T47D (cell line): ENCODE results near the gene UXS1.

Experiments
- DNase-seq, 2 experiments: peaks; one replicate each; pipeline versions ENCODE4 v3.0.0 to v3.0.0-alpha.2; 2011 to 2012; ENCODE audit warnings: low read depth in 1 of 2, low spot score in 1 of 2
- JUND ChIP-seq: IDR thresholded peaks from 2 replicates; pipeline ENCODE4 v1.6.1; 2012; ENCODE audit warnings: low read depth
- in situ Hi-C: cut with HindIII; loops from 2 replicates; pipeline ENCODE4 v1.10.0; 2016; ENCODE audit warnings: low sequenced_read_pairs, low pct_unique_long_range_greater_than_20kb

Gene UXS1

GRCh38 chr2:106130251-106130998 lies 63.7 kb downstream of the UXS1 start:
- in situ Hi-C loops = no loop called here
- DNase-seq = no peak
- TF ChIP-seq JUND = no peak

- in situ Hi-C loops = no loop called here
- DNase-seq = no peak
- TF ChIP-seq JUND = no peak
These were observed 64.5 kb downstream of the UXS1 start for GRCh38 chr2:106129592-106129991.

- in situ Hi-C loops = no loop called here
- no peak for TF ChIP-seq JUND
- no peak for DNase-seq
These were observed 65.0 kb downstream of the UXS1 start for GRCh38 chr2:106129150-106129549.

GRCh38 chr2:106127776-106128268 lies 66.3 kb downstream of the UXS1 start:
- in situ Hi-C loops = no loop called here

GRCh38 chr2:106127282-106127771 lies 66.8 kb downstream of the UXS1 start:
- no peak for DNase-seq
- TF ChIP-seq JUND = no peak
- in situ Hi-C loops = no loop called here

More at GRCh38 chr2:106127776-106128268, 66.3 kb downstream of the UXS1 start:
- no peak for TF ChIP-seq JUND
- DNase-seq = no peak

GRCh38 chr2:106126705-106127281 lies 67.3 kb downstream of the UXS1 start:
- in situ Hi-C loops = no loop called here
- no peak for TF ChIP-seq JUND
- DNase-seq = no peak

GRCh38 chr2:106126295-106126694 lies 67.8 kb downstream of the UXS1 start:
- DNase-seq = no peak
- in situ Hi-C loops = no loop called here
- TF ChIP-seq JUND = no peak

GRCh38 chr2:106124905-106125549 lies 69.1 kb downstream of the UXS1 start:
- in situ Hi-C loops = no loop called here
- DNase-seq = peak in 1 of 2 experiments; percentile 3
- TF ChIP-seq JUND = no peak

GRCh38 chr2:106124106-106124756 lies 69.9 kb downstream of the UXS1 start:
- DNase-seq = no peak
- TF ChIP-seq JUND = no peak
- in situ Hi-C loops = no loop called here

GRCh38 chr2:106122157-106122556 lies 71.9 kb downstream of the UXS1 start:
- in situ Hi-C loops = no loop called here
- DNase-seq = no peak
- no peak for TF ChIP-seq JUND

- TF ChIP-seq JUND = no peak
- in situ Hi-C loops = no loop called here
- DNase-seq = no peak
These were observed 73.7 kb downstream of the UXS1 start for GRCh38 chr2:106120432-106120831.

- no peak for DNase-seq
- in situ Hi-C loops = no loop called here
- TF ChIP-seq JUND = no peak
These were observed 75.0 kb downstream of the UXS1 start for GRCh38 chr2:106119074-106119473.
